ENCODE data around the gene CDKN2AIP.
"Not testable (repeated sequence)": the region's sequence is repeated elsewhere in the genome, so short reads cannot be mapped to it uniquely, and the experiment has no call there.

The CDKN2AIP gene

GRCh38 chr4:183470821-183471220, 26.4 kb downstream of the CDKN2AIP start:
- no peak overlapping the region for H3K4me3 ChIP-seq (replicated peaks in 1 of 2; ENCODE audit: low read depth in 2 of 2, low read length in 2 of 2)
- DNase-seq (ENCODE audit: low read depth in 2 of 2), result no peak
- TF ChIP-seq CTCF (IDR thresholded peaks at IDR 0.05; ENCODE audit: low read depth, low read length), result no peak

- DNase-seq (ENCODE audit: low read depth in 2 of 2), result peak; percentile 75 to 84
- H3K4me3 ChIP-seq (replicated peaks in 1 of 2; ENCODE audit: low read depth in 2 of 2, low read length in 2 of 2), result no peak overlapping the region
- TF ChIP-seq CTCF (IDR thresholded peaks at IDR 0.05; ENCODE audit: low read depth, low read length), result peak; percentile 78
Measured at GRCh38 chr4:183471946-183472708, 27.7 kb downstream of the CDKN2AIP start.

GRCh38 chr4:183478123-183478522, 33.7 kb downstream of the CDKN2AIP start:
- no peak overlapping the region for H3K4me3 ChIP-seq (replicated peaks in 1 of 2; ENCODE audit: low read depth in 2 of 2, low read length in 2 of 2)
- no peak for TF ChIP-seq CTCF (IDR thresholded peaks at IDR 0.05; ENCODE audit: low read depth, low read length)
- no peak for DNase-seq (ENCODE audit: low read depth in 2 of 2)

GRCh38 chr4:183478926-183479325, 34.5 kb downstream of the CDKN2AIP start:
- H3K4me3 ChIP-seq (replicated peaks in 1 of 2; ENCODE audit: low read depth in 2 of 2, low read length in 2 of 2), result no peak overlapping the region
- DNase-seq (ENCODE audit: low read depth in 2 of 2), result no peak
- TF ChIP-seq CTCF (IDR thresholded peaks at IDR 0.05; ENCODE audit: low read depth, low read length), result no peak

- not testable (repeated sequence) for H3K4me3 ChIP-seq (replicated peaks in 1 of 2; ENCODE audit: low read depth in 2 of 2, low read length in 2 of 2); DNase-seq (ENCODE audit: low read depth in 2 of 2)
Measured at GRCh38 chr4:183482515-183483095, 38.2 kb downstream of the CDKN2AIP start.

- H3K4me3 ChIP-seq (replicated peaks in 1 of 2; ENCODE audit: low read depth in 2 of 2, low read length in 2 of 2), result no peak overlapping the region
- no peak for TF ChIP-seq CTCF (IDR thresholded peaks at IDR 0.05; ENCODE audit: low read depth, low read length)
- DNase-seq (ENCODE audit: low read depth in 2 of 2), result no peak
Measured at GRCh38 chr4:183483997-183484396, 39.6 kb downstream of the CDKN2AIP start.

GRCh38 chr4:183485411-183486160, 41.1 kb downstream of the CDKN2AIP start:
- DNase-seq (ENCODE audit: low read depth in 2 of 2), result peak in 1 of 2 donors; percentile 74
- H3K4me3 ChIP-seq (replicated peaks in 1 of 2; ENCODE audit: low read depth in 2 of 2, low read length in 2 of 2), result no peak overlapping the region
- TF ChIP-seq CTCF (IDR thresholded peaks at IDR 0.05; ENCODE audit: low read depth, low read length), result no peak

Measured in cardiac fibroblast (primary cell).